ENCODE measurements around the gene MIPOL1.

GRCh38 chr14:37571391-37571790 lies 373.7 kb downstream of the MIPOL1 start:
- TF ChIP-seq CTCF (IDR thresholded peaks at IDR 0.05; ENCODE audit: low read depth, low read length, missing input control) (no peak), ZBTB33 (IDR thresholded peaks at IDR 0.05) (no peak), ATF3 (IDR thresholded peaks at IDR 0.05) (no peak), RAD21 (IDR thresholded peaks at IDR 0.05) (no peak), GABPA (IDR thresholded peaks at IDR 0.05 in 1 of 2, conservative IDR thresholded peaks at IDR 0.05 in 1 of 2) (no peak), EGR1 (IDR thresholded peaks at IDR 0.05; ENCODE audit: low read depth in 2 of 2) (no peak), REST (IDR thresholded peaks at IDR 0.05) (no peak), RXRA (IDR thresholded peaks at IDR 0.05) (no peak), MAX (IDR thresholded peaks at IDR 0.05) (no peak)
